Panc1 (cell line): Measurements from ENCODE around the gene RPAP3. TPM values are rescaled to one million over a fixed set of nuclear protein-coding genes. Genes with fewer than 3 reads are reported as not detected.

ENCODE experiments used
- ATAC-seq: fragments of 200-7000 bp; cut with Tn5 transposase; 2 replicates; pipeline ENCODE4 v1.9.1; 2020; ENCODE audit warnings: mild to moderate bottlenecking, moderate library complexity
- BruUV-seq: library from RNA; stranded (reverse); fragments of 400-500 nt; replicated peaks from 2 replicates; lab custom pipeline; 2021; lab: Mats Ljungman, UMichigan
- CTCF ChIA-PET: fragments of 300-600 bp; sonication (Branson Sonifier 250); formaldehyde crosslinking; loops from one replicate; lab custom pipeline; 2022; ENCODE audit warnings: antibody characterized with exemption; lab: Charles Lee
- POLR2A ChIA-PET: fragments of 300-600 bp; sonication (Branson Sonifier 250); formaldehyde crosslinking; loops from one replicate; lab custom pipeline; 2022; ENCODE audit warnings: antibody characterized with exemption; lab: Charles Lee
- DNase-seq: peaks from one replicate; pipeline ENCODE4 v3.0.0-alpha.2; 2010; ENCODE audit warnings: low read depth, low spot score
- H3K27ac ChIP-seq: 2 replicates; pipeline ENCODE4 v1.5.1; 2011; ENCODE audit warnings: mild to moderate bottlenecking, low read length, inconsistent platforms
- H3K27me3 ChIP-seq: fragments of 200-500 bp; sonication (Bioruptor generic); 2 replicates; pipeline ENCODE4 v1.6.0; 2014; ENCODE audit warnings: low read length, inconsistent platforms; ENCODE audit not compliant: control insufficient read depth, insufficient read depth
- H3K36me3 ChIP-seq: fragments of 200-500 bp; sonication (Bioruptor generic); 2 replicates; pipeline ENCODE4 v1.5.1; 2014; ENCODE audit warnings: inconsistent platforms, mild to moderate bottlenecking, low read length, moderate library complexity; ENCODE audit not compliant: control insufficient read depth, insufficient read depth
- H3K4me1 ChIP-seq: 2 replicates; pipeline ENCODE4 v1.5.1; 2011; ENCODE audit warnings: inconsistent platforms, mild to moderate bottlenecking, low read length, moderate library complexity; ENCODE audit not compliant: control insufficient read depth, insufficient read depth
- H3K4me3 ChIP-seq, 2 experiments: 2 replicates each; pipeline ENCODE4 v1.5.1; 2011 to 2012; ENCODE audit warnings: low read depth in 2 of 2, low read length in 2 of 2, mild to moderate bottlenecking in 2 of 2, inconsistent platforms in 1 of 2, moderate library complexity in 1 of 2
- H3K9me3 ChIP-seq: fragments of 200-500 bp; sonication (Bioruptor generic); 2 replicates; pipeline ENCODE4 v1.5.1; 2014; ENCODE audit warnings: low read depth, mild to moderate bottlenecking, inconsistent platforms, low read length, moderate library complexity; ENCODE audit not compliant: control insufficient read depth, insufficient read depth
- CTCF ChIP-seq: fragments of 450-650 bp; IDR thresholded peaks from 2 replicates; pipeline ENCODE4 v1.5.1; 2017; ENCODE audit warnings: mild to moderate bottlenecking
- POLR2AphosphoS5 ChIP-seq: IDR thresholded peaks from 2 replicates; pipeline ENCODE4 v1.6.1; 2012; ENCODE audit warnings: mild to moderate bottlenecking, low read depth, low read length, moderate library complexity
- REST ChIP-seq, 2 experiments: IDR thresholded peaks; 2 replicates each; pipeline ENCODE4 v1.6.1; 2011 to 2012; ENCODE audit warnings: low read depth in 2 of 2, control low read depth in 1 of 2, low read length in 1 of 2, mild to moderate bottlenecking in 1 of 2, moderate library complexity in 1 of 2; ENCODE audit not compliant: insufficient read depth in 1 of 2
- SIN3A ChIP-seq: IDR thresholded peaks from 2 replicates; pipeline ENCODE4 v1.6.1; 2012; ENCODE audit warnings: low read depth, mild to moderate bottlenecking, low read length, moderate library complexity, borderline replicate concordance; ENCODE audit not compliant: insufficient read depth
- TCF7L2 ChIP-seq: IDR thresholded peaks from 2 replicates; pipeline ENCODE4 v1.6.1; 2011; ENCODE audit warnings: mild to moderate bottlenecking, low read depth, low read length, inconsistent platforms
- in situ Hi-C: cut with HindIII; loops from 2 replicates; pipeline ENCODE4 v1.10.0; 2016; ENCODE audit warnings: low sequenced_read_pairs, low pct_unique_long_range_greater_than_20kb
- intact Hi-C: fragments of 100-400 bp; cut with micrococcal nuclease; formaldehyde crosslinking; loops from one replicate; pipeline ENCODE4 v1.10.0; 2022; ENCODE audit not compliant: unreplicated experiment
- total RNA-seq: library from RNA; stranded (reverse); gene quantifications from one replicate; pipeline ENCODE4 v1.2.1, GENCODE V29; 2021; ENCODE audit not compliant: unreplicated experiment

RPAP3 gene
- total RNA-seq, 1 experiment from 2014 or later, result 47.3 TPM

GRCh38 chr12:47714826-47715386, 9.1 kb upstream of the RPAP3 start:
- ATAC-seq, result peak; percentile 7
- BruUV-seq, result no TSS peak
- POLR2A ChIA-PET, result no interaction called here

GRCh38 chr12:47712171-47712570, 6.3 kb upstream of the RPAP3 start:
- in situ Hi-C loops (no loop called here), intact Hi-C loops (loop anchor here (10.0 kb wide), 1 partner anchor 123 kb away; no protein-coding TSS in a partner anchor)
- Histone ChIP-seq H3K9me3 (no peaks in the 10 kb centered on the region), H3K27me3 (no peaks in the 10 kb centered on the region), H3K4me1 (peaks cover 3% of the 10 kb centered on the region; the same call in 1 of the 2 replicates), H3K27ac (no peak overlapping the region), H3K4me3 (no peak overlapping the region), H3K36me3 (no peaks in the 10 kb centered on the region)
- CTCF ChIA-PET, result no interaction called here
- ATAC-seq, result no peak
- no peak for TF ChIP-seq SIN3A
- no peak for TF ChIP-seq POLR2AphosphoS5
- TF ChIP-seq REST (IDR thresholded peaks at IDR 0.05; ENCODE audit: insufficient read depth in 1 of 2, low read depth in 2 of 2, low read length in 1 of 2), result no peak
- TF ChIP-seq TCF7L2, result no peak
- no peak for TF ChIP-seq CTCF
- no TSS peak for BruUV-seq
- POLR2A ChIA-PET, result no interaction called here
- DNase-seq, result no peak

More at GRCh38 chr12:47714826-47715386, 9.1 kb upstream of the RPAP3 start:
- Histone ChIP-seq H3K4me1 (peaks cover 3% of the 10 kb centered on the region; the same call in 1 of the 2 replicates), H3K4me3 (no peak overlapping the region), H3K9me3 (no peaks in the 10 kb centered on the region), H3K36me3 (no peaks in the 10 kb centered on the region), H3K27me3 (no peaks in the 10 kb centered on the region), H3K27ac (no peak overlapping the region)
- in situ Hi-C loops (no loop called here), intact Hi-C loops (loop anchor here (2.0 to 10.0 kb wide), 2 partner anchors 64 to 120 kb away; no protein-coding TSS in a partner anchor)
- CTCF ChIA-PET, result no interaction called here
- no peak for TF ChIP-seq CTCF
- no peak for DNase-seq
